ENCODE measurements around the gene ZBTB32. TPM values are rescaled to one million over a fixed set of nuclear protein-coding genes. Genes with fewer than 3 reads are reported as not detected.
A peak's percentile ranks its signal among the peaks of the same experiment; 100 is the strongest.

The ZBTB32 gene
- total RNA-seq, 1 experiment from 2014 or later, result not detected

DNA sequence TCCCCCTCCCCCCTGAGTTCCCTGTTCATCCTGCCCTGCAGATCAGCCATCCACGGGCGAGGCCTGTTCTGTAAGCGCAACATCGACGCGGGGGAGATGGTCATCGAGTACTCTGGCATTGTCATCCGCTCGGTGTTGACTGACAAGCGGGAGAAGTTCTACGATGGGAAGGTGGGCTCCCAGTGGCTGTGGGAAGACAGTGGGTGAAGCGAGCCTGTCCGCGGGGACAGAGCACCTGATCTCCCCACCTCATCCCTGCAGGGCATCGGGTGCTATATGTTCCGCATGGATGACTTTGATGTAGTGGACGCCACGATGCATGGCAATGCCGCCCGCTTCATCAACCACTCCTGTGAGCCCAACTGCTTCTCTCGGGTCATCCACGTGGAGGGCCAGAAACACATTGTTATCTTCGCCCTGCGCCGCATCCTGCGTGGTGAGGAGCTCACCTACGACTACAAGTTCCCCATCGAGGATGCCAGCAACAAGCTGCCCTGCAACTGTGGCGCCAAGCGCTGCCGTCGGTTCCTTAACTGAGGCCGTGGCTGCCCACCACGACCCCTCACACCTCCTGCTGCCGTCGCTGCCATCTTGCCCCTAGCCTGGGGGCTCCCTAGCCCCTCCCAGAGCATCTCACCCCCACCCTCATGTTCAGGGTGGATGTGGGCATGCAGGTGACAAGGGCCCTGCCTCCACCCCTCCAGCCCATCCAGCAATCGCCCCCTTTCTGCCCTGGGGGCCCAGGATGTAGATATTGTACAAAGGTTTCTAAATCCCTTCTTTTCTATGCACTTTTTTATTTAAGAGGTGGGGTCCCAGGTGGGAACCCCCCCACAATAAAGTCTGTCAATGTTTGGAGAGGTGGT lies 33.9 kb downstream of the ZBTB32 start:
- Histone ChIP-seq H3K79me2 (ENCODE audit: insufficient read depth, low read length) (no peaks in the 10 kb centered on the region), H3K9me3 (ENCODE audit: control insufficient read depth in 1 of 2, insufficient read depth in 1 of 2, low read depth in 1 of 2, low read length in 2 of 2) (no peaks in the 10 kb centered on the region), H3K4me1 (ENCODE audit: control insufficient read depth in 1 of 2, insufficient read depth in 2 of 2, low read length in 2 of 2) (peaks cover 15 to 16% of the 10 kb centered on the region in 2 experiments; a peak in 3 of 4 replicates), H3K27me3 (ENCODE audit: insufficient read depth, low read length) (no peaks in the 10 kb centered on the region), H3K27ac (ENCODE audit: low read depth, low read length) (no peak overlapping the region), H3K4me2 (ENCODE audit: low read length) (no peak overlapping the region), H4K20me1 (ENCODE audit: insufficient read depth) (no peaks in the 10 kb centered on the region), H3K36me3 (ENCODE audit: control insufficient read depth in 1 of 2, insufficient read depth in 2 of 2, low read length in 2 of 2) (peaks cover 19 to 30% of the 10 kb centered on the region in 2 experiments; a peak in 3 of 4 replicates), H2AFZ (ENCODE audit: low read depth, low read length, poor library complexity, severe bottlenecking) (no peak overlapping the region), H3K4me3 (replicated peaks in 1 of 2; ENCODE audit: low read depth in 1 of 2, low read length in 2 of 2) (no peak overlapping the region), H3K9me2 (ENCODE audit: insufficient read depth) (no peaks in the 10 kb centered on the region), H3K9ac (ENCODE audit: low read length) (no peak overlapping the region)
- BruUV-seq (replicated peaks), result TSS peak; percentile 60
- TF ChIP-seq, protein P1, sequence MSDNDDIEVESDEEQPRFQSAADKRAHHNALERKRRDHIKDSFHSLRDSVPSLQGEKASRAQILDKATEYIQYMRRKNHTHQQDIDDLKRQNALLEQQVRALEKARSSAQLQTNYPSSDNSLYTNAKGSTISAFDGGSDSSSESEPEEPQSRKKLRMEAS (IDR thresholded peaks at IDR 0.05), result no peak
- TF ChIP-seq EGR1 (IDR thresholded peaks at IDR 0.05; ENCODE audit: low read depth), result no peak
- no peak for TF ChIP-seq SP1 (IDR thresholded peaks at IDR 0.05; ENCODE audit: low read depth)
- TF ChIP-seq CEBPB (IDR thresholded peaks at IDR 0.05; ENCODE audit: low read depth), result no peak
- TF ChIP-seq YY1 (IDR thresholded peaks at IDR 0.05; ENCODE audit: extremely low read depth, insufficient replicate concordance, low read depth, low read length), result no peak
- intact Hi-C loops (cut with micrococcal nuclease), result no loop called here
- RAD21 ChIA-PET (ENCODE audit: low non-redundant PET in 1 of 2, low total read pairs in 2 of 2, uncharacterized antibody in 2 of 2, unreplicated experiment in 2 of 2), result no interaction called here
- POLR2A ChIA-PET, result interaction anchor here (1.9 kb wide), 1 partner anchor 10 kb away, joined by 5 read pairs; the partner anchor contains the start of gene LIN37
- CTCF ChIA-PET, result no interaction called here
- DNase-seq (ENCODE audit: low read depth, low spot score) (no peak), ATAC-seq (no peak)

DNA sequence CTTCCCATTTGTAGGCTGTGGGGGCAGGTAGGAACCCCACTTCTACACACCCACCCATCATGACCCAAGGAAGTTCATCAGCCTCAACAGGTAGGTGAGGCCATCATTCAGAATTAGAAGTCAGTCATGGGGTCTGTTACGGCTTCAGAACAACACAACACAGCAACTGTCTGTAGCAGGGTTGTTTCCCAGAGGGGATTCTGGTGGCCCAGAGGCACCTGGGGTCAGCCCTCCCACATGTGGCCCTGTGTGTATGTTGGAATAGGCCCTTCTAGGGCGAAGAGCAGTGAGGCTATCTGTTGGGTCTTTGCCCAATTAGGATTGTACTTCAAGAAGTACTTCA lies 34.5 kb downstream of the ZBTB32 start:
- POLR2A ChIA-PET, result interaction anchor here (1.9 to 2.2 kb wide), 2 partner anchors 9 kb away, joined by 5 to 7 read pairs; partner anchors contain the start of gene LIN37
- no TSS peak for BruUV-seq (replicated peaks)

More for the DNA sequence above, 34.5 kb downstream of the ZBTB32 start:
- H3K36me3 ChIP-seq (ENCODE audit: control insufficient read depth in 1 of 2, insufficient read depth in 2 of 2, low read length in 2 of 2), result peaks cover 19 to 30% of the 10 kb centered on the region in 2 experiments; a peak in 3 of 4 replicates
- RAD21 ChIA-PET (ENCODE audit: low non-redundant PET in 1 of 2, low total read pairs in 2 of 2, uncharacterized antibody in 2 of 2, unreplicated experiment in 2 of 2), result no interaction called here
- no peak overlapping the region for H3K27ac ChIP-seq (ENCODE audit: low read depth, low read length)
- H2AFZ ChIP-seq (ENCODE audit: low read depth, low read length, poor library complexity, severe bottlenecking), result no peak overlapping the region
- H3K4me1 ChIP-seq (ENCODE audit: control insufficient read depth in 1 of 2, insufficient read depth in 2 of 2, low read length in 2 of 2), result peaks cover 15 to 17% of the 10 kb centered on the region in 2 experiments; a peak in 3 of 4 replicates
- ATAC-seq (no peak), DNase-seq (ENCODE audit: low read depth, low spot score) (no peak)
- no peaks in the 10 kb centered on the region for H4K20me1 ChIP-seq (ENCODE audit: insufficient read depth)
- no peaks in the 10 kb centered on the region for H3K9me2 ChIP-seq (ENCODE audit: insufficient read depth)
- TF ChIP-seq ZNF274 (IDR thresholded peaks at IDR 0.05; ENCODE audit: low read depth, low read length), result no peak
- H3K9ac ChIP-seq (ENCODE audit: low read length), result no peak overlapping the region
- H3K4me2 ChIP-seq (ENCODE audit: low read length), result no peak overlapping the region
- H3K9me3 ChIP-seq (ENCODE audit: control insufficient read depth in 1 of 2, insufficient read depth in 1 of 2, low read depth in 1 of 2, low read length in 2 of 2), result no peaks in the 10 kb centered on the region
- H3K79me2 ChIP-seq (ENCODE audit: insufficient read depth, low read length), result no peaks in the 10 kb centered on the region
- no peak overlapping the region for H3K4me3 ChIP-seq (replicated peaks in 1 of 2; ENCODE audit: low read depth in 1 of 2, low read length in 2 of 2)
- intact Hi-C loops (cut with micrococcal nuclease), result no loop called here
- CTCF ChIA-PET, result no interaction called here
- H3K27me3 ChIP-seq (ENCODE audit: insufficient read depth, low read length), result no peaks in the 10 kb centered on the region

Measured in HCT116 (cell line).